Forelimb muscle (tissue), 1 donor: ENCODE measurements around the gene NSRP1. TPM values are rescaled to one million over a fixed set of nuclear protein-coding genes. Genes with fewer than 3 reads are reported as not detected.
"Not testable (repeated sequence)": the region's sequence is repeated elsewhere in the genome, so short reads cannot be mapped to it uniquely, and the experiment has no call there.

Source experiments
- DNase-seq: peaks from one replicate; pipeline ENCODE4 v3.0.0-alpha.2; 2013; ENCODE audit warnings: low read depth
- polyA plus RNA-seq: library from polyadenylated mRNA; unstranded; fragments of 120-200 nt; gene quantifications from one replicate; pipeline ENCODE4 v1.2.1, GENCODE V29; 2013; ENCODE audit not compliant: insufficient read length

NSRP1 gene
- polyA plus RNA-seq, 1 donor: 29.8 TPM

GRCh38 chr17:30118635-30119034 is 2.0 kb downstream of the NSRP1 start:
- DNase-seq: not testable (repeated sequence)

DNA sequence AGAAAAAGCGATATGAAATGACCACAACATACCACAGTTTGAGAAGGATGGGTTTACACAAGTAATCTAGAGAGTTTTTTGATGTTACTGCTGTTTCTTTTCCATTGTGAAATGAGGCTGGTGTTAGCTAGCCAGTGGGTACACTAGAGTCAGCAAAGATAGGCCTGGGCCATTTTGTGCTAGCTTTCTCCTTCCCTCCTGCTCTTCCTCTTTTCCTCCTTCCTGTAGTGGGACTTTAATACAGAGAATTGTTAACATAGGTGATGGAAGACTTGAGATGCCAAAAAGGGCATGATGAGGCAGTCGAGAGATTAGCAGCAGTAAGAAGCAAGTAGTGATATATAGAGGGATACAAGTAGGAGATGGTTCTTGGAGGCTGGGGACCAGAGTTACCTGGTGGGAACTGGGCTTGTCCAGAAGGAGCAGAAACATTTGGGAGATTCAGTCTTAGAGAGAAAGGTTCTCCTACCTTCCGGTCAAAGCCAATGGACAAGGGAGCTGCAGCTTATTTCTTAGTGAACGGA is 7.7 kb downstream of the NSRP1 start:
- DNase-seq: no peak

DNA sequence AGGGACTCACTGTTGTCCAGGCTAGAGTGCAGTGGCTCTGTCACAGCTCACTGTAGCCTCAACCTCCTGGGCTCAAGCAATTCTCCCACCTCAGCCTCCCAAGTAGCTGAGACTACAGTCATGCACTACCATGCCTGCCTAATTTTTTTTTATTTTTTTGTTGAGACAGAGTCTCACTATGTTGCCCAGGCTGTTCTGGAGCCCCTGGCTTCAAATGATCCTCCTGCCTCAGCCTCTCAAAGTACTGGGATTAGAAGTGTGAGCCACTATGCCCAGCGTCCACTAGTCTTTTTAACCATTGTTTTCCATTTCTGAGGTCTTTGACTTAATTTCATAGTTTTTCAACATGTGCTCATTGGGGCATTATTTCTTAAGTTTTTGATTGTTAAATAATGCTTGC is 13.5 kb downstream of the NSRP1 start:
- no peak for DNase-seq

- no peak for DNase-seq
These were observed 16.0 kb downstream of the NSRP1 start for GRCh38 chr17:30132615-30133014.

- DNase-seq: no peak
These were observed 16.6 kb downstream of the NSRP1 start for GRCh38 chr17:30133197-30133596.

DNA sequence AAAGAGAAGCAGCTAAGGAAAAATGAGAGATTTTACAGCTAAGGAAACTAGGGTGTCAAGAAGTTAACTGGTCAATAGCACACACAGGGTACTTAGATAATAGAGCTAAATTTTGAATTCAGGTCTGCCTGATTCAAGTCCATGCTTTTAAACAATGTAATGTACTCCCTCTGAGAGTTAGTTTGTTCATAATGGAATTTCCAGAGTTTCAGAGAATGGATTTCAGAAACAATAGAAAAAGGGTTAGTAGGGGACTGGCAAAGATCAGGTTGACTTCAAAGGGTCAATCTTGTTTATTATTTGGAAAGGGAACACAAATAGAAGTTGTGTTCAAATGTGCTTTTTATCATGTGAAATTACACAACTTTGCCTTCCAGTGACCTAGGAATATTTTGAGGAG is 17.9 kb downstream of the NSRP1 start:
- DNase-seq: no peak

- DNase-seq: no peak
These were observed 20.5 kb downstream of the NSRP1 start for GRCh38 chr17:30137158-30137557.

GRCh38 chr17:30147860-30148259 is 31.2 kb downstream of the NSRP1 start:
- not testable (repeated sequence) for DNase-seq

- DNase-seq: no peak
These were observed 31.8 kb downstream of the NSRP1 start for GRCh38 chr17:30148376-30148775.

DNA sequence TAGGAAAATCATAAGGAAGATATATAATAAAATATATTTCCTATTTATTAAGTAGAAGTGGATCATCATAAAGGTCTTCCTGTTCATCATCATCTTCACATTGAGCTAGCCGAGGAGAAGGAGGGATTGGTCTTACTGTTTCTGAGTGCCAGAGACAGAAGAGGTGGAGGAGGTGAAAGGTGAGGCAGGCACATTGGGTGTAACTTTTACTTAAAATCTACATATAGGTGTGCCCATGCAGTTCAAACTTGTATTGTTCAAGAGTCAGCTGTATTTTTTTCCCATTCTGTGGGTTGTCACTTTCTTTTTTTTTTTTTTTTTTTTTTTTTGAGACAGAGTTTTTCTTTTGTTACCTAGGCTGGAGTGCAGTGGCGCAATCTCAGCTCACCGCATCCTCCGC is 34.9 kb downstream of the NSRP1 start:
- DNase-seq: no peak

- DNase-seq: no peak
These were observed 36.8 kb downstream of the NSRP1 start for GRCh38 chr17:30153463-30153862.

DNA sequence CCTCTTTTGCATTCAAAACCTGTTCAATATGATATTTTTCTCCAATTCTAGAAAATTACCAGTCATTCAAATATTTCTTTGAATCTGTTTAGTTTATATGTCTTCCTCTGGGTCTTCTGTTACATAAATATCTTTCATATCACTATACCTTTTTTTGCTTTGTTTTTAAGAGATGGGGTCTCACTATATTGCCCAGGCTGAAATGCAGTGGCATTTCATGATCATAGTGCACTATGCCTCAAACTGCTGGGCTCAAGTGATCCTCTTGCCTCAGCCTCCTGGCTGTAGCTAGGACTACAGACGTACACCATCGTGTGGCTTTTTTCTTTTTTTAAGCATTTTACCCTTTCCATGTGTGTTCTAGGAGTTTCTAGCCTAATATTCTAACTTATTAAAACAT is 38.8 kb downstream of the NSRP1 start:
- no peak for DNase-seq

GRCh38 chr17:30158896-30159625 is 42.4 kb downstream of the NSRP1 start:
- DNase-seq: no peak

DNA sequence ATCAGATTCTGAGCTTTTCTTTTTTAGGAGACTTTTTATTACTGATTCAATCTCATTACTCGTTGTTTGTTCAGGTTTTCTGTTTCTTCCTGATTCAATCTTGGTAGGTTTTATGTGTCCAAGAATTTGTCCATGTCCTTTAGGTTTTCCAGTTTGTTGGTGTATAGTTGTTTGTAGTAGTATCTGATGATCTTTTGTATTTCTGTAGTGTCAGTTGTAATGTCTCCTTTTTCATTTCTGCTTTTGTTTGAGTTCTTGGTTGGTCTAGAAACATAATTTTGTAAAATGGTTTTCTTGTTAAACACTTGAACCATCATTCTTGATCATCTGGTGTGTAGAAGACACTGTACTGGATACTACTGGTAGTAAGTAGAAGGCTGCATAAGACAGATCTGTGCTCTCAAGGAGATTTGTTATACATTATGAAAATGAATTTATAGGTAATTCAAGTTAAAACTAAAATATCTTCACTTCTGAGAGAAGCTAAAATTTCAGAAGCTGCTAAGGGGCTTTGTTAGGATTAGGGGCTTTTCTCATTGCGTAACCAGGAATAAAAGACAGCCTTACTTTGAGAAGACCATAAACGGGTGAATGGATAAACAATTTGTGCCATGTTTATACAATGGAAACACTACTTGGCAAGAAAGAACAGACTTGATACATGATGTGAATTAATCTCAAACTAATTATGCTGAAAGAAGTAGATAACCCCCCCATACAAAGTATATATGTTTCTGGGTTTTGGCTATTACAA is 44.0 kb downstream of the NSRP1 start:
- no peak for DNase-seq

DNA sequence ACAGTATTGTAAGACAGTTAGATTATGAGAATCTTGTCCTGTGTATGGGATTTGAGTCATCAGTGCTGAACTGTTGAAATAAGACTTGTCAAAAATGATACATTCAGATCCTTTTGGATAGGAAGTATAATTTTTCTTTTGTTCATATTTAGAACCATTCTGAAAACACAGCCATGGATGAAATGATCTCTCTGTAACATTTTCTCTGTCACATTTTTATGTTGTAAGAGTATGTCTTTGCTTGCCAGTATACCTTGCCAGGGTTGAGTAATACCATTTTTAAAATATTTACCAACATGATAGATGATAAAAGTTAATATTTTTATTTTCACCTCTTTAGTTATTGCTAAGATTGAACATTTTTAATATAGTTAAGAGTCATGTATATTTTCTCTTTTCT is 45.0 kb downstream of the NSRP1 start:
- no peak for DNase-seq

DNA sequence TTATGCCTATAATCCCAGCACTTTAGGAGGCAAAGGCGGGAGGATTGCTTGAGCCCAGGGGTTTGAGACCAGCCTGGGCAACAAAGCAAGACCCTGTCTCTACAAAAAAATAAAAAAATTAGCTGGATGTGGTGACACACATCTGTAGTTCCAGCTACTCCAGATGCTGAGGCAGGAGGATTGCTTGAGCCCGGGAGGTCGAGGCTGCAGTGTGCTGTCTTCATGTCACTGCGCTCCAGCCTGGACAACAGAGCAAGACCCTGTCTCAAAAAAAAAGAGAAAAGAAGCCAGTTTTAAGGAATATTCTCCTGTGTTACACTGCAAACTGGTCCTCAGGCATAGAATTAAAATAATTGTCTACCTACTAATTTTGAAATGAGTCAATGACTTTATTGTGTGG is 47.9 kb downstream of the NSRP1 start:
- no peak for DNase-seq

GRCh38 chr17:30165147-30165546 is 48.5 kb downstream of the NSRP1 start:
- DNase-seq: no peak

DNA sequence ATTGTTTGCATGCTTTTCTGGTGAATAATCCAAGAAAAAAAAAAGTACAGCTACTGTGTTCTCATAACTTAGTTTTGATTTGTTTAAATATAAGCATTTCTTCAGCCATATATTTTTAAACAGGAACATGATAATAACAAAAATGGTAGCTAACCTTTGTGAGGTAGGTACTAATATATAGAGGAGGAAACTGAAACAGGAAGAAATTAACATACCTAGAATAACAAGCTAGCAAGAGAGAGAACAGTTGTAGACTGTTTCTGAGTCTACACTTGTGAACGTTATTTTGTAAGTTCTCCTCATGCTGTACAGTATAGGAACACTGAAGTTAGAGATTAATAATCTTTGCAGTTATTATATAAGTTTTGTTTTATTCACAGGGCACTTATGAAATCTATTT is 49.3 kb downstream of the NSRP1 start:
- DNase-seq: no peak

GRCh38 chr17:30170415-30170987 is 53.9 kb downstream of the NSRP1 start:
- DNase-seq: no peak

DNA sequence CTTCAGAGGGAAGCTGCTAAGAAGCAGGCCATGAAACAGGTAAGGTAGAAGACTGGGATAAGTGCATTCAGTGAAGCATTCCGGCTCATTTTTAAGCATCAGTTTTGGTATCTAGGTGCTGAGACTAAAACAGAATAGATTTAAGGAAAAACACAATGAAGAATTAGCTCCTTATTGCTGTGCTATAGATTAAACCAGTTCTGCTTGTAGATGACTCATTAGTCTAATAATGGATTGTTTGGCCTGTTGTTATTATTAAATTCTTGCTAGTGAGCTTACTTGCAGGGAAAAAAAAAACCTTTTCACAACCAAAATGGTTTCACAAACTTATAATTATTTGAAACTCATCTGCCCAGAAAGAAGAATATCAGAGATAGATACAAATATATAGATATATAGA is 55.9 kb downstream of the NSRP1 start:
- DNase-seq: no peak

DNA sequence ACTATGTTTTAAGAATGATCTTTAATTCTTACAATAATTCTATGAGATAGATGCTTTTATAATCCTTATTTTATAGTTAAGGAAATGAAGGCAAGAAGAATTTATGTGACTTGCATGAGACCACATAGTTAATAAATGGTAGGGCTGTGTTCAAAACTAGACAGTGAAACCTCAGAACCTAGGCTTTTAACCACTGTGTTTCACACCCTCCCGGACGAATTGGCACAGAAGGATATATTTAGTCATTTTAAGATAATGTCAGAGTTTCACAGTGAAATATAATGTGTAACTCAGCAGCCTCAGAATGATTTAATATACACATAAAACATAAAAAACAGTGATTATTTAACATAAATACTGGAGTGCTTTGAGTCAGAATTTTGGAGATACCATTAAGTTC is 57.0 kb downstream of the NSRP1 start:
- no peak for DNase-seq

DNA sequence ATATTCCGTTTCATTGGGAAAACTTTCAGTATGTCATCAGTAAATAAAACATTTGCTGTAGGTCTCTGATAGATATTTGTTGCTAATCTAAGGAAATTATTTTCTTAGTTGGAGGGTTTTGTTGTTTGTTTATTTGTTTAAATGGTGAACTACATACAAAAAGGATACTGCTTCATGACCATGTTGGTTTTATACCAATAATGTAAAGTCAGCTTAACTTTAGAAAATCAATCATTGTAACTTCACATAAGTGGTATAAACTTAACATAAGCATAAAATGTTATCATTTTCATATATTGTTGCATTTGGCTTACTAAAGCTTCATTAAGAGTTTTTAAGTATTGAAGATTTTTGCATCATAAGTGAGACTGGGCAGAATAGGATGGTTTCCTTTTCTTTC is 57.9 kb downstream of the NSRP1 start:
- DNase-seq: no peak

DNA sequence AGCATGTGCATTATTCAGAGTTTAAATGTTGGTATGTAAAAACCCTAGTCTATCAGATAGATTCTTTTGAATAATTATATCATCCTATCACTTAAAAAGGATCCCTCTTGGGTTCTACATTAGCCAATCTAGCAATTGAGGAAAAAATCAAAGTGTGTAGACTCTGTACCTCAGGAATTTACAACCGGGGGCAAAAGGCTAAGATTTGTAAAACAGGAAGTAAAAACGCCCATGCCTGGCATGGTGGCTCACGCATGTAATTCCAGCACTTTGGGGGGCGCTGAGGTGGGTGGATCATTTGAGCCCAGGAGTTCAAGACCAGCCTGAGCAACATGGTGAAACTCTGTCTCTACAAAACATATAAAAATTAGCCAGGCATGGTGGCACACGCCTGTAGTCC is 60.2 kb downstream of the NSRP1 start:
- DNase-seq: no peak
